GM23338 (cell line): Measurements from ENCODE around the gene ZNF497. TPM values are rescaled to one million over a fixed set of nuclear protein-coding genes. Genes with fewer than 3 reads are reported as not detected.
A peak's percentile ranks its signal among the peaks of the same experiment; 100 is the strongest.

Source experiments
- ATAC-seq: fragments of 200-7000 bp; cut with Tn5 transposase; 3 replicates; pipeline ENCODE4 v1.9.1; 2020
- DNase-seq: peaks from one replicate; pipeline ENCODE4 v3.0.0-alpha.2; 2015; ENCODE audit warnings: low spot score
- H2AFZ ChIP-seq: fragments of 200-600 bp; sonication (generic); 2 replicates; pipeline ENCODE4 v1.8.0; 2016; ENCODE audit warnings: antibody characterized with exemption, mild to moderate bottlenecking, moderate library complexity
- H3F3A ChIP-seq: fragments of 200-600 bp; sonication (generic); replicated peaks from 2 replicates; pipeline ENCODE4 v1.8.0; 2017; ENCODE audit warnings: antibody characterized with exemption, mixed run types, low read depth
- H3K27ac ChIP-seq: fragments of 200-600 bp; sonication (generic); 2 replicates; pipeline ENCODE4 v1.6.1; 2016; ENCODE audit warnings: low read depth
- H3K27me3 ChIP-seq: fragments of 200-600 bp; sonication (generic); 2 replicates; pipeline ENCODE4 v1.8.0; 2016; ENCODE audit warnings: mild to moderate bottlenecking, mixed run types, moderate library complexity; ENCODE audit not compliant: insufficient read depth
- H3K36me3 ChIP-seq: fragments of 200-600 bp; sonication (generic); 2 replicates; pipeline ENCODE4 v1.8.0; 2016; ENCODE audit warnings: mild to moderate bottlenecking; ENCODE audit not compliant: insufficient read depth
- H3K4me1 ChIP-seq: fragments of 200-600 bp; sonication (generic); 2 replicates; pipeline ENCODE4 v1.8.0; 2016; ENCODE audit warnings: mild to moderate bottlenecking, moderate library complexity; ENCODE audit not compliant: insufficient read depth
- H3K4me2 ChIP-seq: fragments of 200-600 bp; sonication (generic); 2 replicates; pipeline ENCODE4 v1.7.1; 2017; ENCODE audit warnings: mixed run types
- H3K4me3 ChIP-seq: fragments of 200-600 bp; sonication (generic); 2 replicates; pipeline ENCODE4 v1.6.1; 2016; ENCODE audit warnings: mixed run types
- H3K79me2 ChIP-seq: fragments of 200-600 bp; sonication (generic); replicated peaks from 2 replicates; pipeline ENCODE4 v1.8.0; 2017; ENCODE audit warnings: mild to moderate bottlenecking; ENCODE audit not compliant: insufficient read depth
- H3K9me2 ChIP-seq: fragments of 200-600 bp; sonication (generic); 2 replicates; pipeline ENCODE4 v1.8.0; 2017; ENCODE audit not compliant: insufficient read depth
- H4K20me1 ChIP-seq: fragments of 200-600 bp; sonication (generic); replicated peaks from 2 replicates; pipeline ENCODE4 v1.8.0; 2017; ENCODE audit warnings: mild to moderate bottlenecking; ENCODE audit not compliant: insufficient read depth
- H3K27ac Mint-ChIP-seq: 2 replicates; pipeline ENCODE4 v1.8.0; 2020; ENCODE audit warnings: inconsistent platforms, mild to moderate bottlenecking, moderate library complexity, mixed read lengths
- H3K27me3 Mint-ChIP-seq: 3 replicates; pipeline ENCODE4 v1.8.0; 2022; ENCODE audit warnings: low read depth, mild to moderate bottlenecking, moderate library complexity, mixed read lengths, inconsistent platforms; ENCODE audit not compliant: insufficient read depth, poor library complexity
- H3K36me3 Mint-ChIP-seq: 3 replicates; pipeline ENCODE4 v1.8.0; 2021; ENCODE audit warnings: low read depth, mild to moderate bottlenecking, inconsistent platforms, moderate library complexity, mixed read lengths
- H3K4me1 Mint-ChIP-seq: 3 replicates; pipeline ENCODE4 v1.8.0; 2020; ENCODE audit warnings: mild to moderate bottlenecking, inconsistent platforms, mixed read lengths
- H3K4me3 Mint-ChIP-seq: 3 replicates; pipeline ENCODE4 v1.8.0; 2021; ENCODE audit warnings: moderate library complexity, mild to moderate bottlenecking, inconsistent platforms, mixed read lengths
- H3K9me3 Mint-ChIP-seq: 3 replicates; pipeline ENCODE4 v1.8.0; 2020; ENCODE audit warnings: moderate library complexity, mild to moderate bottlenecking, inconsistent platforms, mixed read lengths
- ZNF462 ChIP-seq: fragments of 250-450 bp; sonication (Bioruptor Pico); IDR thresholded peaks from 2 replicates; pipeline ENCODE4 v1.5.0; 2020; ENCODE audit warnings: mild to moderate bottlenecking, moderate library complexity
- polyA plus RNA-seq: library from polyadenylated mRNA; unstranded; fragments of >200 nt; fragmentation: Nextera tagmentation; extraction: Ambion mirVana; gene quantifications from 2 replicates; pipeline ENCODE4 v1.2.1, GENCODE V29; 2016
- total RNA-seq: library from RNA; depleted of rRNA; stranded (reverse); fragments of >200 nt; shearing (Covaris generic); gene quantifications from 2 replicates; pipeline ENCODE4 v1.2.3, GENCODE V29; 2014
- TF ChIP-seq, protein P1 (sequence below): IDR thresholded peaks from one replicate; pipeline ENCODE4 v1.6.1; 2018; ENCODE audit warnings: antibody characterized with exemption; ENCODE audit not compliant: unreplicated experiment

Gene ZNF497
- total and polyA plus RNA-seq, 2 experiments from 2014 or later: 0.44 to 2.0 TPM

DNA sequence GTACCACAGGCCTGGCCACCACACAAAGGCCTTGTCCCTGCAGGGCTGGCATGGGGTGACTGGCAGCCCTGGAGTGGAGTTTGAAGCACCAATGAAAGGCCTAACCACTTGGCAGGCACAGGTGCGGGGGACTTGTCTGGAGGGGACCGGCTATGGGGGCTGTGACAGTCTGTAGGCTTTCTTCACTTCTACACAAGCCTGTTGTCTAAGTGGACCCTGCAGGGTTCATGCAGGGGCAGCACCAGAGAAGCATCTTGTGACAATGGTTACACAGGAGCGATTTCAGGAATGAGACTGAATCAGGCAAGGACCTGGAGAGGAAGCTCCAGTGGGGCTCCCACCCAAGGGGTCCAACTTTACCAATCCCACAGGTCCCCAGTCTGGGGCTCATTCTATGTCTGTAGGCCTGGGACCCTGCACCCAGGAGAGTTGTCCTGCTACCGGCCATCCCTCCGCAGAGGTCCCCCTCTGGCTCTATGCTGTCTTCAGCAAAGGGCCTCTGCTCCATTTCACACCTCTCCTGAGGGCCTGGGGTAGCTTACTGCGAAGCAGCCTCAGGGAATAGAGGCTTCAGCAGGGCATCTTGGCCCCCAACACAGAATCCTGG lies 20.5 kb upstream of the ZNF497 start (continued):
- no peak for TF ChIP-seq ZNF462 (CRISPR knock-in tag)

DNA sequence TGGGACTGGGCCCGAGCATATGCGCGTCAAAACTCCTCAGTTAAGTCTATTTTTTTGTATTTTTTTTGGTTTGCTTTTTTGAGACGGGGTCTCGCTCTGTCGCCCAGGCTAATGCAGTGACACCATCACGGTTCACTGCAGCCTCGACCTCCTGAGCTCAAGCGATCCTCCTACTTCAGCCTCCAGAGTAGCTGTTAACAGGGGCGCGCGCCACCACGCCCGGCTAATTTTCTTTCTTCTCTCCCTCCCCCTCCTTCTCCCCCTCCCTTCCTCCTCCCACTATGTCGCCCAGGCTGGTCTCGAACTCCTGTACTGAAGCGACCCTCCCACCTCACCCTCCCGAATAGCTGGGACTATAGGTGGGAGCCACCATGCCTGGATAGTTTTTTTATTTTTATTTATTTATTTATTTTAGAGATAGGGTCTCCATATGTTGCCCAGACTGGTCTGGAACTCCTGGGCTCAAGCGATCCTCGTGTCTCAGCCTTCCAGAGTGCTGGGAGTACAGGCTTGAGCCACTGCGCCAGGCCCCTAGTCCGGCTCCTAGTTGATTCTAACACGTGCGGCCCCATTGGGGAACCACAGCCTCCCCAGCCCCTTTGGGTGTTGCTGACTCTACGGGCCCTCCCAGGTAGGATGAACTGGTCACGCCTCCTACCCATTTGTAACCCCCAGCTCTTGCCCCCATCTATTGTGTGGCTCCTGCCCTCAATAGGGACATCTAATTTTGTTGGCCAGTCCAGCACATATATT lies 19.1 kb upstream of the ZNF497 start:
- peak overlapping the region; percentile 85 for H3K27ac Mint-ChIP-seq
- H3K4me3 Mint-ChIP-seq: peak overlapping the region; percentile 84
- TF ChIP-seq, protein P1, sequence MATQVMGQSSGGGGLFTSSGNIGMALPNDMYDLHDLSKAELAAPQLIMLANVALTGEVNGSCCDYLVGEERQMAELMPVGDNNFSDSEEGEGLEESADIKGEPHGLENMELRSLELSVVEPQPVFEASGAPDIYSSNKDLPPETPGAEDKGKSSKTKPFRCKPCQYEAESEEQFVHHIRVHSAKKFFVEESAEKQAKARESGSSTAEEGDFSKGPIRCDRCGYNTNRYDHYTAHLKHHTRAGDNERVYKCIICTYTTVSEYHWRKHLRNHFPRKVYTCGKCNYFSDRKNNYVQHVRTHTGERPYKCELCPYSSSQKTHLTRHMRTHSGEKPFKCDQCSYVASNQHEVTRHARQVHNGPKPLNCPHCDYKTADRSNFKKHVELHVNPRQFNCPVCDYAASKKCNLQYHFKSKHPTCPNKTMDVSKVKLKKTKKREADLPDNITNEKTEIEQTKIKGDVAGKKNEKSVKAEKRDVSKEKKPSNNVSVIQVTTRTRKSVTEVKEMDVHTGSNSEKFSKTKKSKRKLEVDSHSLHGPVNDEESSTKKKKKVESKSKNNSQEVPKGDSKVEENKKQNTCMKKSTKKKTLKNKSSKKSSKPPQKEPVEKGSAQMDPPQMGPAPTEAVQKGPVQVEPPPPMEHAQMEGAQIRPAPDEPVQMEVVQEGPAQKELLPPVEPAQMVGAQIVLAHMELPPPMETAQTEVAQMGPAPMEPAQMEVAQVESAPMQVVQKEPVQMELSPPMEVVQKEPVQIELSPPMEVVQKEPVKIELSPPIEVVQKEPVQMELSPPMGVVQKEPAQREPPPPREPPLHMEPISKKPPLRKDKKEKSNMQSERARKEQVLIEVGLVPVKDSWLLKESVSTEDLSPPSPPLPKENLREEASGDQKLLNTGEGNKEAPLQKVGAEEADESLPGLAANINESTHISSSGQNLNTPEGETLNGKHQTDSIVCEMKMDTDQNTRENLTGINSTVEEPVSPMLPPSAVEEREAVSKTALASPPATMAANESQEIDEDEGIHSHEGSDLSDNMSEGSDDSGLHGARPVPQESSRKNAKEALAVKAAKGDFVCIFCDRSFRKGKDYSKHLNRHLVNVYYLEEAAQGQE: no peak
- no peak for TF ChIP-seq ZNF462 (CRISPR knock-in tag)

More for the DNA sequence above, 19.1 kb upstream of the ZNF497 start:
- no peak overlapping the region for H2AFZ ChIP-seq
- peaks cover 13% of the 10 kb centered on the region; the same call in 1 of the 2 replicates for H3K4me1 ChIP-seq
- Mint-ChIP-seq H3K4me1 (peaks cover 14% of the 10 kb centered on the region), H3K27me3 (peaks cover 26% of the 10 kb centered on the region), H3K9me3 (no peaks in the 10 kb centered on the region), H3K36me3 (no peaks in the 10 kb centered on the region; the same call in 2 of the 3 replicates)
- DNase-seq (no peak), ATAC-seq (no peak)
- H3K27me3 ChIP-seq: no peaks in the 10 kb centered on the region
- no peaks in the 10 kb centered on the region for H3K36me3 ChIP-seq
- peak overlapping the region; percentile 74 for H3K4me2 ChIP-seq
- H3K79me2 ChIP-seq: no peaks in the 10 kb centered on the region
- H3K9me2 ChIP-seq: no peaks in the 10 kb centered on the region
- no peak overlapping the region for H3K27ac ChIP-seq
- peak overlapping the region; percentile 88 for H3K4me3 ChIP-seq
- H4K20me1 ChIP-seq: no peaks in the 10 kb centered on the region
- H3F3A ChIP-seq: peaks cover 8% of the 10 kb centered on the region; the same call in 1 of the 2 replicates
